Stomach smooth muscle (tissue), 2 donors: ENCODE data around the gene UBASH3A.

Experiments
- H3K27ac ChIP-seq: one replicate; pipeline ENCODE4 v1.7.0; 2013; ENCODE audit warnings: mild to moderate bottlenecking, low read length, inconsistent platforms
- H3K27me3 ChIP-seq, 2 donors: one replicate each; pipeline ENCODE4 v1.7.0; 2013; ENCODE audit warnings: low read length in 2 of 2; ENCODE audit not compliant: insufficient read depth in 2 of 2, control insufficient read depth in 1 of 2
- H3K36me3 ChIP-seq, 2 donors: one replicate each; pipeline ENCODE4 v1.7.0; 2013; ENCODE audit warnings: low read length in 2 of 2; ENCODE audit not compliant: control insufficient read depth in 2 of 2, insufficient read depth in 2 of 2
- H3K4me1 ChIP-seq: one replicate; pipeline ENCODE4 v1.7.0; 2013; ENCODE audit warnings: low read length; ENCODE audit not compliant: control insufficient read depth, insufficient read depth
- H3K4me3 ChIP-seq, 2 donors: one replicate each; pipeline ENCODE4 v1.7.0; 2013; ENCODE audit warnings: low read length in 2 of 2
- H3K9ac ChIP-seq, 2 donors: one replicate each; pipeline ENCODE4 v1.7.0; 2013; ENCODE audit warnings: low read length in 2 of 2, mild to moderate bottlenecking in 1 of 2
- H3K9me3 ChIP-seq, 2 donors: one replicate each; pipeline ENCODE4 v1.7.0; 2013; ENCODE audit warnings: low read length in 2 of 2; ENCODE audit not compliant: control insufficient read depth in 2 of 2
- donor health status: healthy.
- donor health status: Pancreatic carcinoma.

UBASH3A gene

DNA sequence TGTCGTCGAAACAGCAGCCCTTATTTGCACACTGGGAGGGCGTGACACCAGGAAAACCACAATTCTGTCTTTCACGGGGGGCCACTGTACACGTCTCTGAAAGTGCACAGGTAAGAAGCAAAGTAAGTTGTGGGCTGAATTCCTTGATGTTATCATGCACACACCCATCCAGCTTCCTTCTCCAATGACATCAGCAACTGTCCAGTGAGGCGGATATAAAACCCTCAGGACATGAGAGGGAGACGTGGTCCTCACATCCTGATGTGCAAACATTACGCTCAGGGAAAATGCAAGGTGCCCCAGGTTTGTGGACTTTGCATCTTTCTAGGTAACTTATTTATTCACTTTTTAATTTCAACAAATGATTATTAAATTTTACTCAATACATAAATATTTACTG is 40.4 kb upstream of the UBASH3A start:
- H3K9me3 ChIP-seq, result peaks cover 0 to 7% of the 10 kb centered on the region in 2 donors
- H3K27ac ChIP-seq, result no peak overlapping the region
- H3K9ac ChIP-seq, result no peak overlapping the region
- H3K27me3 ChIP-seq, result peaks cover 12 to 26% of the 10 kb centered on the region in 2 donors
- no peak overlapping the region for H3K4me3 ChIP-seq
- no peaks in the 10 kb centered on the region for H3K4me1 ChIP-seq
- H3K36me3 ChIP-seq, result no peaks in the 10 kb centered on the region

DNA sequence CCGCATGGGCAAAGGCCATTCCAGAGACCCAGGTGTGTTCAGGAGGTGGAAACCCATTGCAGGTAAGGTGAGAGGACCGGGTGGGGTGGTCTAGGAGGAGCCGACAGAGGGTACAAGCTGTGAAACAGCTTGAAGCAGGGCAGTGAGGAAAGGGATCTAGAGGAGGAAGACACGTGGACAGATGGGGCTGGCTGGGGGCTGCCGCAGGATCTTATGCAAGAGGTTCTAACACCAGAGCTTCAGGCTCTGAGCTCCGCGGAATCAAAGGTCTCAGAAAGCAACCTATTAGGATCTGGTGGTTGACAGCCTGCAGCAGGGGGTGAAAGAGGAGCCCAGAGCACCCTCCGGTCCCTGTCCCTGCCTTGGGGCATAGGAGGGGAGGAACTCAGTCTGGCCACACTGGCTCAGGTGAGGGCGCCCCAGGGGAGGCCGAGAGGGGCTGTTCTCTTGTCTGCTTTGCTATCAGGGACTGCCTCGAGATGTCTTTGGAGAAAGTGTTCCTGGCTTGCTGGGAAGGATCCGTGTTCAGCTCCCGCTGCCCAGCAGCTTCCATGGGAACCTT is 39.3 kb upstream of the UBASH3A start:
- Histone ChIP-seq H3K36me3 (no peaks in the 10 kb centered on the region), H3K27me3 (peaks cover 12 to 26% of the 10 kb centered on the region in 2 donors), H3K9ac (no peak overlapping the region), H3K4me1 (no peaks in the 10 kb centered on the region), H3K9me3 (peaks cover 0 to 7% of the 10 kb centered on the region in 2 donors), H3K27ac (no peak overlapping the region), H3K4me3 (no peak overlapping the region)

DNA sequence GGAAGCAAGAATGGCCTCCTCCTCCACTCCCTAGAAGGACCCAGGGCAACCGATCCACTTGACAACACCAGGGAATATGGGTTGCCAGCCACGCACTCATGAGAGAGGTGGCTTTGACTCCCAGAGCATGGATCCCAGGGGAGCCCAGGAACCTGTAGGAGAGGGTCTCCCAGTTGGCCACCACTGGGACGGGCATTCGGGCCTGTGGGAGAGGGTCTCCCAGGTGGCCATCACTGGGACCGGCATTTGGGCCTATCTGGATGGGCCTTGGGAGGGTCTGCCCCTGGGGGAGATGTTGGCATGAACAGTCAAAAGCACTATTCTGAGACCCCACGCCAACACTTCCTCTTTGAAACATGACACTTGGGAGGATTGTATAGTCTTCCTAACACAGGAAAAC is 37.9 kb upstream of the UBASH3A start:
- Histone ChIP-seq H3K9me3 (no peaks in the 10 kb centered on the region), H3K4me3 (no peak overlapping the region), H3K9ac (no peak overlapping the region), H3K36me3 (no peaks in the 10 kb centered on the region), H3K27ac (no peak overlapping the region), H3K4me1 (no peaks in the 10 kb centered on the region), H3K27me3 (peaks cover 16 to 20% of the 10 kb centered on the region in 2 donors)

DNA sequence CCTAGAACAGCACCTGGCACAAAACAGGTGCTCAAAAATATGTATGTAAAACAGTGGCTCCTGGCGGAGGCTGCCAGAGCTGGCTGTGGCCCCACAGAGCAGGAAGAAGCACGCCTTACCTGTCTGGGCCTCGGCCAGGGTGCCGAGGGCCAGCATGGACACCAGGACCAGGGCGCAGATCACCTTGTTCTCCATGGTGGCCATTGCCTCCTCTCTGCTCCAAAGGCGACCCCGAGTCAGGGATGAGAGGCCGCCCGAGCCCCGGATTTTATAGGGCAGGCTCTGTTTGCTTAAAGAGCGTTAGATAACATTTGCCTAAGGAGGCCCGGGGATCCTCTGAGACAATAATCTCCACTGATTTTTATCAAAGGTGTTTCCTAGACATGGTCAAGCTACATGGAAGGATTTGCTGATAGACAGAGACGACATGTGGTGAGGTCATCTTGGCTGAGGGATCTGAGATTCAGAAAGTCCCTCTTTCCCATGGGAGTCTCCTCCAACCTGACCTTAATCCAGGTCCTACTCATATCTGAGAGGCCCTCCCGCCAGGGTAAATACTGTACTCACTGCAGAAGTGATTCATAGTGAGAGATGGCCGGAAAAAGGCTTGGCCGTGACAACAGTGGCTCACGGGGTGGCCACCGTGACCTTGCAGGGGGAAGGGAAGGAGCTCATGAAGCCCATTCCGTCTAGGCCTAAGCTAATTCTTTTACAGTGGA is 37.3 kb upstream of the UBASH3A start, which contains the start of gene TFF1:
TSS of gene TFF1 (minus strand) at position 244 of the 719 bp plus-strand sequence. CDS start at position 204, 40 bp downstream.
- Histone ChIP-seq H3K4me1 (no peaks in the 10 kb centered on the region), H3K9ac (no peak within 1 kb of the TSS), H3K27ac (no peak within 1 kb of the TSS), H3K36me3 (no peaks in the 10 kb centered on the region), H3K9me3 (no peaks in the 10 kb centered on the region), H3K27me3 (peaks cover 16 to 19% of the 10 kb centered on the region in 2 donors), H3K4me3 (no peak within 1 kb of the TSS)

DNA sequence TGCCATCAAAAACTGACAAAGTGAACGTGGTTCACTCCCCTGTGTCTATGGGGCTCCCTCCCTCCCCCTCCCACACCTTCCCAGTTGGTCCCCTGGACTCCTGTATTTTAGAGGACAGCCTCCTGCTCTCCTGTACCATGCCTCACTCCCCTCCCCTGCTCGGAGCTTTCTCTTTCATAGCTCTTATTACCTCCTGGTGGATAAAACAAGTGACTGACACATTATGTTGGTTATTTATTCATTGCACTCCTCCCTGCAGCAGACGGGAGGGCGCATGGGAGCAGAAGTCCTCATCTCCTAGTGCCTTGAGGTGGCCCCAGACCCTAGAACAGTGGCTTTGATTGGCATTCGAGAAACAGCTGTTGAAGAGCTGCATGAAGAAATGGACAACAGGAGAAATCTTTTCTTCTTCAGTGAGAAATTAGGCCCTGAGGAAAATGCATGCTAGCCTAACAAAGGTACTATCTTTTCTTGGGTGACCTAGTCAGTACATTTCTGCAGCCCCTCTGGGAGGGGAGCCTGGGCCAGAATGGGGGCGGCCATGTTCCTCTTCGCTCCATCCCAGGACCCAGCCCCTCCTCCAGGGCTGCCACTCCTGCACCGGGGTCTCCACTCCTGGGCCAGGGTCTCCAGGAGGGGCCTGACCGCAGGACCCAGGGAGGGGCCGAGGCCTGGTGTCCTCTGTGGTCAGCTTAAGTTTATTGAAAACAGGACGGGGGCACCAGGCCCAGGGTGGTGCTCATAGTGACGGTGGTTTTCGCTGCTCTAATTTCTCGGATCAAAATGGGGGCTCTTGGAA is 36.1 kb upstream of the UBASH3A start:
- Histone ChIP-seq H3K27me3 (peaks cover 12% of the 10 kb centered on the region in 2 donors), H3K36me3 (no peaks in the 10 kb centered on the region)

DNA sequence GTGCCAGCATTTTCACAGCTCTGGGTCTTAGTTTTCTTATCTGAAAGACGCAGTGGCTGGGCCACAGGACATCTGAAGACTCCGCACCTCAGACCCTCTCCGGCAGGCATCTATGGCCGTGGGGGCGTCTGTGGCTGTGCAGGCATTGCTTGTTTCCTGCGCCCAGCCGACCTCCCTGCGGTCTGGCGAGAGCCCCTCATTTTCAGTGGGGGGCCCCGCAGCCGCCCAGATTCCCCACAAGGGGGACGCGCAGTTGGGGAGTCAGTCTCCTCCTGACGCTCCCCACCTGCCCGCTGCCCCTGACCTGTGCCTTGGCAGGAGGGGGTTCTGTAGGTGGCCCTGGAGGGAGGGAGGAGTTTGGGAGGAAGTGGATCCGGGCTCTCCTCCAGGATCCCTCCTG is 33.9 kb upstream of the UBASH3A start:
- Histone ChIP-seq H3K9me3 (no peaks in the 10 kb centered on the region), H3K4me1 (no peaks in the 10 kb centered on the region), H3K36me3 (no peaks in the 10 kb centered on the region), H3K27me3 (peaks cover 8 to 12% of the 10 kb centered on the region in 2 donors), H3K27ac (no peak overlapping the region), H3K4me3 (no peak overlapping the region), H3K9ac (no peak overlapping the region)

More for the DNA sequence above, 36.1 kb upstream of the UBASH3A start:
- H3K9ac ChIP-seq, result no peak overlapping the region
- no peak overlapping the region for H3K27ac ChIP-seq
- H3K4me1 ChIP-seq, result no peaks in the 10 kb centered on the region
- no peaks in the 10 kb centered on the region for H3K9me3 ChIP-seq
- no peak overlapping the region for H3K4me3 ChIP-seq

DNA sequence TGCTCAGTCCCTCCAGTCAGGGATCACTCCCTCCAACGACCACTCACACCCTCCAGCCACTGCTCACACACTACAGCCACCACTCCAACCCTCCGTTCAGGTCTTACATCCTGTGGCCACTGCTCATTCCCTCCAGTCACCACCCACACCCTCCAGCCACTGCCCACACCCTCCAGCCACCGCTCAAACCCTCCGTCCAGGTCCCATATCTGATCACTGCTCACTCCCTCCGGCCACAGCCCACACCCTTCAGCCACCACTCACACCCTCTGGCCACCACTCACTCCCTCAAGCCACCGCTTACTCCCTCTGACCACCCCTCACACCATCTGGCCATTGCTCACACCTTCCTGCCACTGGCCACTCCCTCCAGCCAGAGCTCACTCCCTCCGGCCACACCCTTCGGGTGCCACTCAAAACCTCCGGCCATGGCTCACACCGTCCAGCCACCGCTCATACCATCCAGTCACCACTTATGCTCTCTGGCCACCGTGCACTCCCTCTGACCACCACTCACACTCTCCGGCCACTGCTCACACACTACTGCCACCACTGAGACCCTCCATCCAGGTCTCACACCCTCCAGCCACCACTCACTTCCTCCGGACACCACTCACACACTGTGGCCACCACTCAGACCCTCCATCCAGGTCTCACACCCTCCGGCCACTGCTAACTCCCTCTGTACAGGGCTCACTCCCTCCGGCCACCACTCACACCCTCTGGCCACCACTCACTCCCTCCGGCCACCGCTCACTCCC is 32.6 kb upstream of the UBASH3A start:
- Histone ChIP-seq H3K9ac (no peak overlapping the region), H3K27ac (no peak overlapping the region)

DNA sequence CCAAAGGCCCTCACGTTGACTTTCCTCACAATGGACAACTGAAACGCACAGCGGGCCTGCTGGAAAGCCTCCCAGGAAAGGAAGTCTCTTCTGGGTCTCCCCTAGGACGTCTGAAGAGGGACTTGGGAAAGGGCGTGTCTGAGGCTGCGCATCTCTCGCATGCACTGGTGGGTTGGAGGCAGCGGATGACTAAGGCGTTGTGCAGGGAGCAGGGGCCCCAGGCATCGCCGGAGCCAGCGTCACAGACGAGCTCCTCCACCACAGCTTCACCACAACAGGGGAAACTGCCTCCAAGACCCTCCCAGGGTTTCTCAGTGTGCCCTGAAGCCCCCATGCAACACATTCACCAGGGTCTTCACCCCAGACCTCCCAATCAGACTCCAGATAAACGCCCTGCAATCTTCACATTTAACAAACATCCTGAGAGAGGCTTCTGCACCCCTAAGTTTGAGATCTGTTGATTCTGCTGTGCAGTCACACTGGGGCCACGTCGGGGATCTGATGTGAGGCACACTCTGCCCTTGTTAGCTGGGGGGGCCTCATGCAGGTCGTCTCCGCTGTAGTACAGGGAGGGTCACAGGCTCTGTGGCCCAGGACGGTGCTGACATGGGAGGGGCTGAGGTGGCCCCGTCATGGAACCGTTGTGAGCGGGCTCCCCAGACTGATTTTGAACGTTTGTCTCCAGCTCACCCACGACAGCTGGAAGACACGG is 30.4 kb upstream of the UBASH3A start:
- no peaks in the 10 kb centered on the region for H3K4me1 ChIP-seq
- no peak overlapping the region for H3K27ac ChIP-seq
- no peak overlapping the region for H3K9ac ChIP-seq
- H3K27me3 ChIP-seq, result peaks cover 12 to 20% of the 10 kb centered on the region in 2 donors
- no peaks in the 10 kb centered on the region for H3K9me3 ChIP-seq
- H3K36me3 ChIP-seq, result no peaks in the 10 kb centered on the region
- no peak overlapping the region for H3K4me3 ChIP-seq

More for the DNA sequence above, 32.6 kb upstream of the UBASH3A start:
- no peaks in the 10 kb centered on the region for H3K9me3 ChIP-seq
- no peaks in the 10 kb centered on the region for H3K36me3 ChIP-seq
- peaks cover 12 to 18% of the 10 kb centered on the region in 2 donors for H3K27me3 ChIP-seq
- no peak overlapping the region for H3K4me3 ChIP-seq
- H3K4me1 ChIP-seq, result no peaks in the 10 kb centered on the region

DNA sequence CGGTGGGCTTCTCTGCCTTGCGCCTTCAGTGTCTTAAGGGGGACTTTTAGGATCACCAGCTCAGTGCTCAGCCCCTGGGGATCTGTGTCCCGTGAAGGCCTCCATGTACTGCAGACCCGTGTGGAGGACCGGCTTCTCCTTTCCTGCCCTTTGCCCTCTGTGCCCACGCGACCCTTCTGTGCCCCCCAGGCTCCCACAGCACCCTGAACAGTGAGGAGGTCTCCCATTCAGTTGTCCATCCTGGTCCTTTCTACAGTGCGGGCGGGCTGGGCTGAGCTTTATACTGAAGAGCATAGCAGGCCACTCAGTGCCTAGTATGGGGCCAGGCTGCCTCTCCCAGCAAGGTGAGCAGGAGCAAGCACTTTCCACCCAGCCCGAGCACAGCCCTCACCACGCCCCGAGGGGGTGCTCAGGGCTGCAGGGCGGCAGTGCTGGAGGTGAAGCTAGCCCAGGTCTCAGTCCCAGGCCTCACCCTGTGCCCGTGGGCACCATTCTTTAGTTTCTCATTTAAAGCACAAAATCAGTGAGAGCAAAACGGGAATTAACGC is 29.7 kb upstream of the UBASH3A start:
- Histone ChIP-seq H3K9ac (no peak overlapping the region), H3K27me3 (peaks cover 12 to 20% of the 10 kb centered on the region in 2 donors), H3K4me1 (no peaks in the 10 kb centered on the region), H3K36me3 (no peaks in the 10 kb centered on the region), H3K4me3 (no peak overlapping the region), H3K9me3 (no peaks in the 10 kb centered on the region), H3K27ac (no peak overlapping the region)
